NCI-H510A treated with DMSO at 0.1 percent for 48 hours (cell line): ENCODE results near the gene FNBP1L.

Experiments used
- DNase-seq: peaks from one replicate; lab custom pipeline; 2025; lab: John Stamatoyannopoulos, UW

Gene FNBP1L

DNA sequence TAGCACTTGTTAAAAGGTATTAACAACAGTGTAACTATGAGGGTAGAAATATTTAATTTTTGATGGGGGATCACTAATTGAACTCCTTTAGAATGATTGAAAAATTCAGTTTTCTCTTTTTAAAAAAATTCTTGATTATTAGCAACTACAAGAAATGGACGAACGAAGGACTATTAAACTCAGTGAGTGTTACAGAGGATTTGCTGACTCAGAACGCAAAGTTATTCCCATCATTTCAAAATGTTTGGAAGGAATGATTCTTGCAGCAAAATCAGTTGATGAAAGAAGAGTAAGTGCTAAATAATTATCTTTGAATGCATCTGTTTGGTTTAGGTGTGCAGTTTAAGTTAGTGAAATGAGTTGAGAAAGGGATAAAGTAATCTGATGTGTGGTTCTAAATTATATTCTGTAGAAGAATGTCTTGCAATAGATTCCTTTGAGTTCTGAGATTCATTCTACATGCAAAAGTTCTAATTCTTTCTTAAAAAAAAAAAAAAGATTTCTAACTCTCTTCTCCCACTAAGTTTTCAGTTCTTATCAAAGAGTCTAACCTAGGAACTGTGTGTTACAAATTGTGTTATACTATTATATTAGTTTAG lies 85.0 kb downstream of the FNBP1L start:
- DNase-seq, result no peak

DNA sequence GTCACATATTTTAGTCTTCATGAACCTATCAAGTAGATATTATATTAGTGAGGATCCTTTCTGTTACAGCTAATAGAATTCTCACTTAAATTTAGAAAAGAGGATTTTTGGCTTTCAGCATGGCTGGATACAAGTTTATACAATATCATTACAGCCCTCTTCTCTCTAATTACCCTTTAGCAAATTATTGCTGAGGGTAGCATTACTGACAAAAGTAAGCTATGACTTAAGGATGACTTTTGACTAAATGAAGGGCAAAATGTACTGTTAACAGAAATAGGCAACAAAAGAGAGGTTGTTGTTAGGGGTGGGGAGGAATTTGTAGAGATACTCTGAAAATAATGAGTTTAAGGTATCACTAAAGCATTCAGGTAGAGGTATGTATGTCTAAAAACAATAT lies 85.8 kb downstream of the FNBP1L start:
- DNase-seq, result no peak

DNA sequence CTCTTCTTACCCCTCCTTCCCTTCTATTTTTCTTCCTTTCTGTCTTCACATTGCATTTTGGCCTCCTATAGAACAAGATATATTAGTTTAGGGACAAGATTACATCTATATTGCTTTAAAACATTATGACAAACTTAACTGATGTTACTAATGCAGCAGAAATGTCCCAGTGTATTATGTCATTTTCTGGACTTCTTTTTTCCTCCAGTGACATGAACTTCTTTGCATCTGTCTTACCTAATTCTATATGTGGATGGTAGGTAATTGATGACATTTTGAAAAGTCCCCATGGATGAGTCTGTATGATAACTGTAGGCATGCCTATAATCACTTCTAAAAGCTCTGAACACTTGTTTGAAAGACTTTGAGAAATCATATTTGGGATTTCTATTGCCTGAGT lies 89.5 kb downstream of the FNBP1L start:
- no peak for DNase-seq

DNA sequence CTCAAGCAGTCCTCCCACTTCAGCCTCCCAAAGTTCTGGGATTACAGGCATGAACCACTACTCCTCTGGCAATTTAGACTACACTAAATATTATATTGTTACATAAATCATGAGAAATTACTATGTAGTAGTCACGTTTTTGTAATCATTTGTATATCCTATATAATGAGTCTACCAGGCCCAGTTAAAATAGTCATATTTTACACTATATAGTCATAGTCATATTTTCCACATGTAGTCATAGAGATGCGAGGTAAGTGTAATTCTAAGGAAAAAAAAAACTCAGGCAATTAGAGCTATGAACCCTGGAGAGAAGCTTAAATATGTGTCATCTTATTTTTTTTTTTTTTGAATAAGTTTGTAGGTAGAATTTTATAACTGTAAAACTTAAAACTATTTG lies 90.0 kb downstream of the FNBP1L start:
- DNase-seq, result no peak

DNA sequence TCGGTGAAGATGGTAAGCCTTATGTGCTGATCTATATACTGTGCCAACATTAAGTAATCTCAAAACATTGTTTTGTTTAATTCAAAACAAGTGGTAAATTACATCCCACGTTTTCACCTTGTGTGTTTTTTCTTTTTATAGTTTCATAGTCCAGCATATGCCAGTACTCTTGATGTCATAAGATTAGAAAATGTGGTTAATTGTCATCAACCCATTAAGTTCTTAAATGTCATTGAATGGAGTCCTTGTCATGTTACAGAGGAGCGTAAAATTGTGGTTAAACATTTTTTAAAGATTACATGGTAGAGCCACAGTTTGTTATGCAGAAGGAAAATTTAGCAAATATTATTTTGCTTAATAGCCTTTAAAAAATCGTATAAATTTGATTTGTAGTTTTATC lies 93.1 kb downstream of the FNBP1L start:
- DNase-seq, result no peak

DNA sequence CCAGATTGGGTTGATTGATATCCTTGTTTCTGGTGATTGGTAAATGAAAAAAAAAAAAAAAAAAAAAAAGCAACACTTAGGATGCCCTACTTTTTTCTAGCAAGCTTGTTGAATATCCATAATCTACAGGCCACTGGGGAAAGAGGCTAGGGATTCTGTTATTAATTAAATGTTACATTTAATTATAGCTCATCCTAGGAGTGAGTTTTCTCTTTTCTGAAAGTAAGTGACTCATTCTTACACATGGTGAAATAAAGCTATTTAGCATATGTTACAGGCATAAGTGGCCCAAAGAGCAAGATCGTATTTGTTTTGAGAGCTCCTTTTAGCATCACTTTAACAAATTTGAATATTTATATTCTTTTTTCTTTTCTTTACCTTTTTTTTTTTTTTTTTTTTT lies 94.5 kb downstream of the FNBP1L start:
- no peak for DNase-seq

DNA sequence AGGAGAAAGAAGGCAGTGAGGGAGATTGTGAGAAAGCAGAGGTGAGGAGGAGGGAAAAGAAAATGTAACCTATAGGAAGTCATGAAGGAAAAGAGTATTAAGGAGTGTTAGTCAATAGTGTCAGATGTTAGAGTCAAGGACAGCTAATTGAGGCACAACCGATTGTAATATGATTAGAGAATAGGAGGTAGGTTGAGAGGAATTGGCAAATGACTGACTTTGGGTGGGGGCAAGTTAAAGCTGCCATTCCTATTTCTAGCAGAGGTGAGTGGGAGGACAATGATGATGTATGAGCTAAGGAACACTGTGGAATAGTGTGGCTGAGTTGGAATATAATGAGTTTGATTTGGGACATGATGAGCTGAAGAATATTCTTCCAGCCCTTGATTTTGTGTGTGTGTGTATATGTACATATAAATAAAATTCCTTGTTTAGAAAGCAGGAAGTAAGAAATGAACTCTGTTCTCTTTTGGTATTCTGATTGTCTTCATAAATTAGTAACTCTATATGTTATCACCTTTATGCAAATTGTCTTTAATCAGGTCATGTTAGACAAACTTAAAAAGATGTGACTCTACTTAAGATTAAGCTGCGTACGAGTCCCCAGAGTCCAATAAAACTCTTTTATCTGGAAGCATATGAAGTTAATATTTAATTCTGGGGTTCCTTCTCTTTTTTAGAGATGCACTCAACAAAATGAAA lies 98.4 kb downstream of the FNBP1L start:
- no peak for DNase-seq

DNA sequence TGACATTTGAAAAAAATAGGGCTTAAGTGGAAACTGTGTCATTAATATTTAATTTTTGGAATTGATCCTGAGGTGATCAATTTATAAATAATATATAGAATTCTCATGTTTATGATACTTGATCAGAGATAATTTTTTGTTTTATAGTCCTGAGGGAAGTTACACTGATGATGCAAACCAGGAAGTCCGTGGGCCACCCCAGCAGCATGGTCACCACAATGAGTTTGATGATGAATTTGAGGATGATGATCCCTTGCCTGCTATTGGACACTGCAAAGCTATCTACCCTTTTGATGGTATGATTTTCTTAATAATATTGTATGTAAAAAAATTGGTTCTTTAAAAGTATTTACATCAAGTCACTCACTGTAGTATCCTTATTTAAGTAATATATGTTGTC lies 101.2 kb downstream of the FNBP1L start:
- no peak for DNase-seq

DNA sequence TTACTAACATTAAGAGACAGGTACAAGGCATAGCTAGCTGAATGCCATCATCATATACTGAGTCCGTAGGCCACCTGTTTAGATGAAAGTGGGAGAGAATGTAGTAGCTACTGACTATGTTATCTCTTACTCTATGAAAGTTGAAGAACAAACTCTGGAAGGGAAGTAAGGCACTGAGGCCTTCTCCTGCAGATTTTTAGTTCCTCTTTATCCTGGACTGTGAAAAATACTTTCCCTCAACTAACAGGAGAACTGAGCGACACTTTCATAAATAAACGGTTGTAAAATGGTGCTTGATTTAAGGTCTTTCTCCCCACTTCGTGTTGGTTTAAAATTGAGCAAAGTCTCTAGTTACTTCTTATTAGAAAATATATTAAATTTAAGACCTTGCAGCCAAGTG lies 101.9 kb downstream of the FNBP1L start:
- DNase-seq, result no peak

DNA sequence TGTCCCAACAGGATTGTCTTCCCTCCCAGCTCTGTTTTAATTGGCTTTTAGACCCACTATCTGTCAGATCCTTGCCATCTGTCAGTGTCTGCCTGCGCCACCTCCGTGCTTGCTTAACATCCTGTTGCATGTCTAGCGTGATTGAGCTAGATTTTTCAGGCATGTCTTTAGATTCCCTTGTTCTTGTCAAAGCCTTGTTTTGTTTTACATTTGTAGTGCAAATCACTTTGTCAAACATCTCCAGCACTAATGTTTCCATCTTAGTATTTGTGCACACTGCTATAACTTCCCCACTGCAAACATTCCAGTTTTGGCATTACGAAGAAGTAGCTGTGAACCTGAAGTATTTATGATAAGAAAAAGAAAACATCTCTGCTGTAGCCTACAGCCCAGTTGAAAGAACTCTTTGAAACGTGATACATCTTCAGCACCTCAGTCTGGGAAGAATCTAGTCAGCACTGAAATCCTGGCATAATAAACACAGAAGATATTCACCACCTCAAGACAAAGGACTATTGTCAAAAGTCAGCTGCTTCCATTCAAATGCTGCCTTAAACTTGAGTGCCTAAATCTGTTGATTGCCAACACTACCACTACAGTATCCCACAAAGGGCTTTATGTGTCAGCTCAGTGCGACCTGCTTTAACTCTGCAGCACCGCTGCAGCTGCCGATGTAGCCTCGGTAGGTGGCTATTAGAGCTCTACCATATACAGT lies 105.0 kb downstream of the FNBP1L start:
- peak; percentile 29 for DNase-seq

DNA sequence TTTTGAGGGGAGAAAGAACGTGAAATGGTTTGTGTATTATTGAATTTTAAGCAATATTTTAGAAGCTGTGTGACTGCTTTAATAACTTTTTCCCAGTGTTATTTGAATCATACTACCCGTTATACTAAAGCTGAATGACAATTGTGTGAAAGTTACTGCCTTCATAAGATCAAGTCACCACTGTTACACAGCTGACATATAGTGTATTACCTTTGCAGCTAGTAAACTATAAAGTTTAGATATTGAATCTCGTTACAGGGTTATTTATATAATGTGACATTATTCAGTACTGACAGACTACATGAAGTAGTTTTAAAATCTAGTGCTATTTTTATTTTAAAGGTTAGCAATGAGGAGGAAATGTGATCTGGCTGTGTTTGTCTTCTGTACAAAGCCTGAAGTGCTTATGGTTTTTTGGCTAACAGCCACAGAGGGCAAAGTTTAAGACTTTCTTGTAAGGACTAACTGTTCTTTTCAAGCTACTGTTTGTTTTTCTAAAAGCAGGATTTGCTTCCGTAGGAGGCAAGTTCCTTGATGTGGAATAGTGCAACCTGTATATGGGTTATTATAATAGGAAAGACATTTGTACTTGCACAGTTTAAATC lies 106.1 kb downstream of the FNBP1L start:
- DNase-seq, result peak; percentile 23

DNA sequence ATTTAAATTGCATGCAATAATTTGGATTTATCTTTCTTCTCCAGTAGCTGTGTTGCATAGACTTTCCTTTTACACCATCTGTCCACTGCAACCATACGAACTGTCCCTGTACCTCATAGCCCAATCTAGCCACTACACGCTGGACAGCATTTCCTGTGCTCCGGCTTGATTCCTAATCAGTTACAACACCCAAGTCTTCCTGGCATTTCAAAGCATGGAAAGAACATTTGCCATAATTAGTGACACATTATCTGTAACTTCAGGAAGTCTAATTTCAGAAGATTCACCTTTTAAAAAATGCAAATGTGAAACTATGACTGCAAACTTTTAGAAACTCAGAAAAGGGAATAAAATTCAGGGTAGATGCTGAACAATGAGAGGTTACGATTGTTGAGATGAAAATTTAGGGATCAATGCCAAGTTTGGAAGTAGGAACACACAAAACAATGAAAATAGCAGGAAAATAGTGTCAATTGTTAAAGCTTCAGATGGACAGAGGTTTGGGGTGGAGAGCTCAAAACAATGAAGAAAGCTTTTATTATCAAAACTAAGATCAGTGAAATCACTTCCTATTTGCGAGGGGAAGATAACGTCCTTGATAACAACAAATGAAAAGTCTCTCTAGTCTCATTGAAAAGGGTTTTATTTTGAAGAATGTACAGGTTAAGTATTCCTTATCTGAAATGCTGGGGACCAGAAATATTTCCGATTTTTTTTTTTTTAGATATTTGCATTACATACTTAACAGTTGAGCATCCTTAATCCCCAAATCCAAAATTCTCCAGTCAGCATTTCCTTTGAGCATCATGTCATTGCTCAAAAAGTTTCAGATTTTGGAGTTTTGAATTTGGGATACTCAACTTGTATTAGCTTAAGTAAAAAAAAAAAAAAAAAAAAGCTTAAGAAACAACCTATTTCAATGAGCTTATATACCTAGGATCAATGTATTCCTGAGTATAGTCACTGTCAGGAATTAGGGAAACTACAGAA lies 107.3 kb downstream of the FNBP1L start:
- no peak for DNase-seq

DNA sequence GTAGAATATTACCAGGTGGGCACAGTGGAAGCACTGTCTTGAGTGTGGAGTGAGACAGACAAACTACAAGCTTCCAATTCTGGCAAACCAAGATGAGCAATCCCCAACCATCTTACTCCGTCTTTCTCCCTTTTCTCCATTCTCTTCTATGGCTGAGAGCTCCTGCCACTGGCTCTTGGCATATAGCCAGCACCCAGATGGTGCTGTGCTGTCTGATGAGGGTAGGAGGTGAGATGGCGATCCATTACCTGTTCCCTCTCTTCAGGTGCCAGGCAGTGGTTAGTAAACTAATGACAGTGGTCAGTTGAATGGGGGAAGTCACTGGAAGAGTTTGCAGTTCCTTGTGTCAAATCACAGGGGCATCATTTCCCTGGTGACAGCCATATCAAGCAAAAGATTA lies 108.4 kb downstream of the FNBP1L start:
- peak; percentile 77 for DNase-seq

DNA sequence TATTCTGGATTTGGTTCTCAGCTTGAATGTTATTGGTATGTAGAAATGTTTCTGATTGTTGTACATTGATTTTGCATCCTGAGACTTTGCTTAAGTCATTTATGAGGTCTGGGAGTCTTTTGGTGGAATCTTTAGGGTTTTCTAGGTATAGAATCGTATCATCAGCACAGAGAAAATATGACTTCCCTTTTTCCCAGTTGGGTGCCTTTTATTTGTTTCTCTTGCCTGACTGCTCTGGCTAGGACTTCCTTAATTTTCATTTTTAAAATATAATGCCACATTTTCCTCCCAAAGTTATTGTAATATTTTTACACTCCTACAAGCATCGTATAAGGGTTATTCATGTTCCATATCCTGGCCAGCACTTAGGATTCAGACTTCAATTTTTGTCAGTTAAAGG lies 111.1 kb downstream of the FNBP1L start:
- DNase-seq, result no peak

DNA sequence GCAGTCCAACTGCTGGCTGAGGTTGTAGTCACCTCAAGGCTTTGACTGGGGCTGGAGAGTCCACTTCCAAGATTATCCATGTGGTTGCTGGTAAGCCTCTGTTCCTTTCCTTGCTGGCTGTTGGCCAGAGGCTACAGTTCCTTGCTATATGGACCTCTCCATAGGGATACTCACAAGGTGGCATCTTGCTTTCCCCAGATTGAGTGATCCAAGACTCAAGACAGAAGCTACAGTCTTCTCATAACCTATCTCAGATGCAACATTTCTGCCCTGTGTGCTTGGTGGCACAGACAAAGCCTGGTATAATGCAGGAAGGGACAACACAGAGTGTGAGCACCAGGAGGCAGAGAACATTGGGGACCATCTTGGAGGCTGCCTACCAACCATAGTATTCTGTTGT lies 111.8 kb downstream of the FNBP1L start:
- no peak for DNase-seq

DNA sequence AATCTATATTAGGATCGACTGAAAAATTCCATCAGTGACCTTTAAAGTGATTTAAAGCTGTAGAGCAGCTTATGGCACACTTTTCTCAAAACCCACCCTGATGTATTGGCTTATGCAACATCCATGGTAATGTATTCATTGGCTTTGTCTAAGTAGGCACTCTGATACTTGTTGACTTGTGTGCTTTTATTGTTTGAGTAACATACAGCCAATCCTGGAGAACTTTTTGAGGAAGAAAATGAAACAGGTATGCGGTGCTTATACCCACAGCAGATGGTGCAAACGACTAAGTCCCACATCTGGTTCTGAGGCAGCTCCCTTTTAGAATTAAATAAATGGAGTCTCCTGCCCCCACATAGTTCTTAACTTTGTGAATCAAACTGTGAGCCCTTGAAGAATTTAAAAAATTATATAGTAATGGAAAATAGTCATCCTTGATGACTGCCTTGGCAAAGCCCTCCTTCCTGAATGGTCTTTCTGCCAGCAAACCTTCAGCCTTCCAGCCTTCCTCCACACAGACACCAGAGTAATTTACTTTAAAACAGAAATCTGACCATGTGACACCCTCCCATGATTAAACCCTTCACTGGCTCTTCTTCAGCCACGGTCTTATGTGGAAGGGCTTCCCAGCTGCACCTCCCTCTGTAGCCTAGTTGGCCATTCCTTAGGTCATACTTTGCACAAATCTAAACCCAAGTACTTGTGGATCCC lies 117.7 kb downstream of the FNBP1L start:
- DNase-seq, result no peak

DNA sequence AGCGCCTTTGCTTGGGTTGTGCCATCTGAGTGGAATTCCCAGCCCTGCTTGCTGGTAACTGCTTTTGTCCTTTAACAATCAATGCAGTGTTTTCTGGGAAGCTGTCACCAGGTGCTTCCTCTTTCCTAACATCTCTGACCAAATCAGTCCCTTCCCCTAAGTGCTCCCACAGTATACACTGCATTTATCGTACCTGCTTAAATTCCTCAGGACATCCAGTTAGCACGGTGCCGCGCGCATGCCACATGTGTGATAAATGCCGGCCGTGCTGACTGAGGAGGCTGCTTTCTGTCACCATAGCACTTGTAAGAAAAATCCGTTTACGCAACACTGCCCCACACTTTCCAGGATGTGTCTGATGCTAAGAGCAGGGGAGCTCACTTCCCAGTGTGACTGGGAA lies 118.3 kb downstream of the FNBP1L start:
- no peak for DNase-seq

DNA sequence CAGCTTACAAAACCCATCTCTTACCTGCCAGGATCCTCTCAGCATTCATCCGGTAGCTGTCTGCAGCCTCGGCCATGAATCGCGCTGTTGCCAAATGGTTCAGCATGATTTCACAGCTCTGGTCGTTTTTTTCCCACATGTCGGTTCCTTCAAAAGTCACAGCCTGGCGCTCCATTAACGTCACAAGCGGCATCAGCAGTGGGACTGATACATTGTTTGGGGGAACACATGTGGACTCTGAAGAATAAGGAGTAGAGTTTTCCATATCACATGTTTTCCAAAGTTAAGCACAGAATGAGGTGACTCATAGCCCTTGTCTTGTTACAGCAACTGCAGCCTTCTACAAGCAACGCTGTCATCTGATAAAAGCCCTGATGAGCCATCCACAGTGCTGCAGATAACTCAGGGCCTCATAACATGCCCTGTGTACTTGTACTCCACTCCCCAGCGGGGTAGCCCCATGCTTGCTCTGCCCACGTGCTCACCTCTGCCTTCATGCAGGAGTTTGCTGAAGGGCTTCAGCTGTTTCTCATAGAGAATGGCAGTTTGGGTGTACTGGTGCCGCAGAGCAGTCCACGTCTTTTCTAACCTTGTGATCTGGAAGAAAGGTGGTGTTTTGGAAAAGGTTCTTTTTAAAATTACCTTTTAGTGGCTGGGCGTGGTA lies 119.5 kb downstream of the FNBP1L start:
- DNase-seq, result no peak

DNA sequence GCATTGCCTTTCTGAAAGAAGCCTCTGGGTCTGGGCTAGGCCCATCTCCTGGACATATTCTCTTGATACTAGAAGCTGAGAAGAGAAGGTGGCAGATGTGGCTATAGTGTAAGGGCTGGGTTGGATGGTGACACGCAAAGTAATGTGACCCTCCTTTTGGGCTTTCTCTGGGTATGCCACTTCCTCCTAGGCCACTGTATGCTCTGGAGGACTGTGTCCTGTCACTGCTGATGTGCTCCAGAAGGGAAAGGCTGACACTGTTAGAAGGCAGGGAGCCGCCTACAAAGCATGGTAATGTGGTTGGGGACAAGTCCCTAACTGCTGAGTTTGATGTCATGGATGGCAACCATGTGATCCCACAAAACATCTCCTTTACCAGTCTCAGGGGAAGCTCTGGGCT lies 121.6 kb downstream of the FNBP1L start:
- no peak for DNase-seq

DNA sequence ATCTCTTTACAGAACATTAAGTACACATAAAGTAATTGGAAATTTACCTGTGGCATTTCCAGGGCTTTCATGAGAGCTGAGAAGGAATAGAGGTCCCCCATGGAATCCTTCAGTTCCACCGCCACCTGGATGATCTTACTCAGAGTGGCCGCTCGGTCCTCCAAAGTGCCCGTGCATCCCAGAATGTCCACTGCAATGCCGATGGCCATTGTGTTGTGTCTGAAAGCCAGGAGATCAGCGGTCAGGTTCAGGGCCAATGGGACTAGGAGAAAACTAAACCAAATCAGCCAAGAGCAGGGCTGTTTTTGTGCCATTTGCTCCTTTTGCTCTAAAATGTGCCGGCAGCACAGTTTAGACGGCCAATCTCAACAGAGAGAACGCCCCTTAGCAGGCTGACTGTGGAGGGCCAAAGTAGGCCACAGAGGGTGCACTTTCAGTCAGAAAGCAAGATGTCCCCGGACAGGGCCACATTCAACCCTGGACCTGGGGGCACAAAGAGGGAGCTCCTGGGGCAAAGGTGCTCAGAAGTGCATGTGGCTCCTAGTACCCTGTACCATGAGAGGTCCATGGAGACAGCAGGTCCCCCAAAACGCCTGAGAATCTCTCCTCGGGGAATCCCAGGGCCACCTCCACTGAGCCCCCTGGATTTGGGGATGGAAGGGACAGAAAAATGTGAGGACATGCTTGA lies 123.8 kb downstream of the FNBP1L start:
- DNase-seq, result no peak
